Measurements from ENCODE around the gene KIF17. TPM values are rescaled to one million over a fixed set of nuclear protein-coding genes. Genes with fewer than 3 reads are reported as not detected.

KIF17 gene
- total RNA-seq, 2 donors from 2014 or later: 0.68 to 3.2 TPM

GRCh38 chr1:20727746-20728316 lies 10.0 kb upstream of the KIF17 start:
- no peak overlapping the region for H3K4me3 ChIP-seq
- no peak overlapping the region for H3K27ac ChIP-seq
- no peaks in the 10 kb centered on the region for H3K36me3 ChIP-seq
- ATAC-seq (ENCODE audit: insufficient number of reproducible peaks, low FRiP score, low read depth) (no peak), DNase-seq (ENCODE audit: low spot score) (no peak)
- H3K27me3 ChIP-seq (replicated peaks; ENCODE audit: insufficient read depth): peaks cover 7% of the 10 kb centered on the region
- peaks cover 7 to 17% of the 10 kb centered on the region in 2 donors for H3K4me1 ChIP-seq (ENCODE audit: control insufficient read depth in 1 of 2, low read depth in 2 of 2)
- H3K9me3 ChIP-seq: no peaks in the 10 kb centered on the region
- TF ChIP-seq, protein P1, sequence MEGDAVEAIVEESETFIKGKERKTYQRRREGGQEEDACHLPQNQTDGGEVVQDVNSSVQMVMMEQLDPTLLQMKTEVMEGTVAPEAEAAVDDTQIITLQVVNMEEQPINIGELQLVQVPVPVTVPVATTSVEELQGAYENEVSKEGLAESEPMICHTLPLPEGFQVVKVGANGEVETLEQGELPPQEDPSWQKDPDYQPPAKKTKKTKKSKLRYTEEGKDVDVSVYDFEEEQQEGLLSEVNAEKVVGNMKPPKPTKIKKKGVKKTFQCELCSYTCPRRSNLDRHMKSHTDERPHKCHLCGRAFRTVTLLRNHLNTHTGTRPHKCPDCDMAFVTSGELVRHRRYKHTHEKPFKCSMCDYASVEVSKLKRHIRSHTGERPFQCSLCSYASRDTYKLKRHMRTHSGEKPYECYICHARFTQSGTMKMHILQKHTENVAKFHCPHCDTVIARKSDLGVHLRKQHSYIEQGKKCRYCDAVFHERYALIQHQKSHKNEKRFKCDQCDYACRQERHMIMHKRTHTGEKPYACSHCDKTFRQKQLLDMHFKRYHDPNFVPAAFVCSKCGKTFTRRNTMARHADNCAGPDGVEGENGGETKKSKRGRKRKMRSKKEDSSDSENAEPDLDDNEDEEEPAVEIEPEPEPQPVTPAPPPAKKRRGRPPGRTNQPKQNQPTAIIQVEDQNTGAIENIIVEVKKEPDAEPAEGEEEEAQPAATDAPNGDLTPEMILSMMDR (IDR thresholded peaks at IDR 0.05): no peak

DNA sequence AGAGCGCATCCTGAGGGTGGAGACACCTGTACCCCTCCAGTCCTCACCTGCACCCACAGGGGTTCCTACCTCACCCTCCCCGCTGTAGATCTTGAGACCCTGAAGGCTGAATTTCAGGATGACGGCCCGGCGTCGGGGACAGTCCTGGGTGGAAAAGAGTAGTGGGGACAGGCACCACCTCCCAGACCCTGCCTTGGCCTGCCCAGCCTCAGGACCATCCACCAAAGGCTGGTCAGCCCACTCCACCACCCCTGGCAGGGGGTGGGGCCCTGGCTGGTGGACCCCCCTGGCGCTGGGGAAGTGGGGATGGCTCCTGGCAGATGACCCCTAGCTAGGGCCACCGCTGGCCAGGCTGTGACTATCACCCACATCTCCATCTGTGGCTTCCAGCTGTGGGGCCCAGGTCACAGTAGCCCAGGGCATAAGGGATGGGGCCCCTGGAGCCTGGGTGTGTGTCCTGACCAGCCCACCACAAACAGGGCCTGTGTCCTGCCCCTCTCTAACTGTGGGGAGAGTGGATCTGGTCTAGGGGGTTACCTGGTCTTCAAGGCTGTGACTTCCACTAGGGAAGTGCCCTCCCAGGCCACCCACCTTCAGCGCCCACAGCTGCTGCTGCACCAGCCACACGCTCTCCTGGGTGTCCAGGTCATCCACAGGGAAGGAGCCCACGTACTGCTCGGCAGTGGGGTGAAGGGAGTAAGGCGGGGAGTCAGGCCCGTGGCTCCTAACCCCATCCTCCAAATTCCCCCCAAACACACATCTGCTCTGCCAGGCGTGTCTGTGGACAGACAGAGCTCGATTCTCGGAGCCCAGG lies 9.3 kb upstream of the KIF17 start:
- Histone ChIP-seq H3K4me3 (no peak overlapping the region), H3K27ac (no peak overlapping the region), H3K9me3 (no peaks in the 10 kb centered on the region), H3K36me3 (no peaks in the 10 kb centered on the region), H3K4me1 (ENCODE audit: control insufficient read depth in 1 of 2, low read depth in 2 of 2) (peaks cover 4 to 10% of the 10 kb centered on the region in 2 donors), H3K27me3 (replicated peaks; ENCODE audit: insufficient read depth) (peaks cover 7% of the 10 kb centered on the region)
- ATAC-seq (ENCODE audit: insufficient number of reproducible peaks, low FRiP score, low read depth): no peak
- TF ChIP-seq, protein P1 (IDR thresholded peaks at IDR 0.05): no peak
- DNase-seq (ENCODE audit: low spot score): no peak

GRCh38 chr1:20726118-20726911 lies 8.5 kb upstream of the KIF17 start:
- H3K4me3 ChIP-seq: no peak overlapping the region
- ATAC-seq (ENCODE audit: insufficient number of reproducible peaks, low FRiP score, low read depth) (no peak), DNase-seq (ENCODE audit: low spot score) (no peak)
- H3K27me3 ChIP-seq (replicated peaks; ENCODE audit: insufficient read depth): peaks cover 7% of the 10 kb centered on the region
- peaks cover under 1 to 3% of the 10 kb centered on the region in 2 donors for H3K4me1 ChIP-seq (ENCODE audit: control insufficient read depth in 1 of 2, low read depth in 2 of 2)
- no peaks in the 10 kb centered on the region for H3K36me3 ChIP-seq
- TF ChIP-seq, protein P1 (IDR thresholded peaks at IDR 0.05): no peak
- H3K9me3 ChIP-seq: no peaks in the 10 kb centered on the region
- H3K27ac ChIP-seq: no peak overlapping the region

DNA sequence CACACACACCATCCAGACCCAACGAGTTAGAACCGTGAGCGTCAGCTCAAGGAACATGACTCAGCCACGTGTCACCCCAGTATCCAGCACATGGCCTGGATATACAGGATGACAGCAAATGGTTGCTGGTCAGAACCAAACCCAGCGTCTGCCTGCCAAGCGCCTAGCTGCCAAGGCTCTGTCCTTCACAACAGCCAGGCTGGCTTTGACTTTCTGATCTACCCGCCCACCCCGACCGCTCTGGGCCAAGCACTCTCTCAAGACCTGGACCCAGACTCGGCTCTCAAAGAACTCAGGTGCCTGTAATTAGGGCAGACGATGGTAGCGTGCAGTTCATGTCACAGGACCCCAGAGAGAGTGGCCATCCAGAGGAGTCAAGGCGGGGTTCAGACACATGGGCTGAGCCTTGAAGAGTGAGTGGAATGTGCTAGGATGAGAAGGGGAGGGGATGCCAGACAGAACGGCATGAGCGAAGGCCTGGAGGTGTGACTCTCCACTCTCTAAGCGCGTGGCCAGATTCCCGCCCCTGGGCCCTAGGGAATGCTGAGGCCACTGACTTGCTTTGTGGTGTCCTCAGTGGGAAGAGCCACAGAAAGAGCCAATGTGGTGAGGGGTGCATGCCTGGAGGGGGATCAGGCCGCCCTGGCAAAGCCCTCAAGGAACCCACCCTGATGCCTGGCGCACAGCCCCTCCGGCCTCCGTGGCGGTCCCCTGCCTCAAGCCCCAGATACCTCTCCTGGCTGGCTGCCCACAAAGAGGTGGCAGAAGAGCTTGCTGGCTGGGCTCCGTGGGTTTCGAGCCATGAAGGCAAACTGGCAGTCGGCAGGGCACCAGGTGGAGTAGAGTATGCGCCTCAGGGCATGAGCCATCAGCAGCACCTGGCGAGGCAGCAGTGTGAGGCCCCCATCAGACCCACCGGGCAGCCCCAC lies 7.6 kb upstream of the KIF17 start:
- H3K36me3 ChIP-seq: no peaks in the 10 kb centered on the region
- no peak overlapping the region for H3K27ac ChIP-seq
- peaks cover 1% of the 10 kb centered on the region for H3K27me3 ChIP-seq (replicated peaks; ENCODE audit: insufficient read depth)
- DNase-seq (ENCODE audit: low spot score) (no peak), ATAC-seq (ENCODE audit: insufficient number of reproducible peaks, low FRiP score, low read depth) (no peak)
- no peaks in the 10 kb centered on the region for H3K4me1 ChIP-seq (ENCODE audit: control insufficient read depth in 1 of 2, low read depth in 2 of 2)
- H3K9me3 ChIP-seq: no peaks in the 10 kb centered on the region
- TF ChIP-seq, protein P1 (IDR thresholded peaks at IDR 0.05): no peak
- H3K4me3 ChIP-seq: no peak overlapping the region

All from thoracic aorta (tissue), 2 donors.